GM18505 (cell line): ENCODE results near the gene BICC1.

ENCODE experiments used
- ATAC-seq: cut with Tn5 transposase; IDR thresholded peaks from one replicate; pipeline ENCODE4 v1.9.1; 2021; ENCODE audit not compliant: unreplicated experiment
- POLR2A ChIP-seq: IDR thresholded peaks from 4 replicates; pipeline ENCODE4 v1.6.1; 2011; ENCODE audit warnings: borderline replicate concordance; ENCODE audit not compliant: insufficient read depth, insufficient read length; ENCODE audit errors: extremely low read depth

BICC1 gene

GRCh38 chr10:58502956-58503355 lies 9.7 kb upstream of the BICC1 start:
- no peak for ATAC-seq
- no peak for TF ChIP-seq POLR2A

- ATAC-seq, result no peak
These were observed 4.4 kb upstream of the BICC1 start for GRCh38 chr10:58508316-58508715.

GRCh38 chr10:58511765-58512490 lies 744 bp upstream of the BICC1 start:
- no peak for ATAC-seq
- no peak for TF ChIP-seq POLR2A

More at GRCh38 chr10:58508316-58508715, 4.4 kb upstream of the BICC1 start:
- no peak for TF ChIP-seq POLR2A

GRCh38 chr10:58513188-58514110 lies 777 bp downstream of the BICC1 start:
- ATAC-seq, result no peak
- TF ChIP-seq POLR2A, result no peak

GRCh38 chr10:58514111-58514770 lies 1.6 kb downstream of the BICC1 start:
- TF ChIP-seq POLR2A, result no peak
- no peak for ATAC-seq

- TF ChIP-seq POLR2A, result no peak
- no peak for ATAC-seq
These were observed 2.7 kb downstream of the BICC1 start for GRCh38 chr10:58515291-58515941.

GRCh38 chr10:58516119-58516518 lies 3.4 kb downstream of the BICC1 start:
- ATAC-seq, result no peak
- no peak for TF ChIP-seq POLR2A

- TF ChIP-seq POLR2A, result no peak
These were observed 4.0 kb downstream of the BICC1 start for GRCh38 chr10:58516671-58517070.

GRCh38 chr10:58517081-58517480 lies 4.4 kb downstream of the BICC1 start:
- no peak for TF ChIP-seq POLR2A
- no peak for ATAC-seq

More at GRCh38 chr10:58516671-58517070, 4.0 kb downstream of the BICC1 start:
- ATAC-seq, result no peak

GRCh38 chr10:58517491-58518355 lies 5.1 kb downstream of the BICC1 start:
- ATAC-seq, result no peak
- TF ChIP-seq POLR2A, result no peak

GRCh38 chr10:58518775-58519174 lies 6.1 kb downstream of the BICC1 start:
- ATAC-seq, result no peak
- no peak for TF ChIP-seq POLR2A
